Measurements from ENCODE around the gene FBF1.
A peak's percentile ranks its signal among the peaks of the same experiment; 100 is the strongest.

Gene FBF1

DNA sequence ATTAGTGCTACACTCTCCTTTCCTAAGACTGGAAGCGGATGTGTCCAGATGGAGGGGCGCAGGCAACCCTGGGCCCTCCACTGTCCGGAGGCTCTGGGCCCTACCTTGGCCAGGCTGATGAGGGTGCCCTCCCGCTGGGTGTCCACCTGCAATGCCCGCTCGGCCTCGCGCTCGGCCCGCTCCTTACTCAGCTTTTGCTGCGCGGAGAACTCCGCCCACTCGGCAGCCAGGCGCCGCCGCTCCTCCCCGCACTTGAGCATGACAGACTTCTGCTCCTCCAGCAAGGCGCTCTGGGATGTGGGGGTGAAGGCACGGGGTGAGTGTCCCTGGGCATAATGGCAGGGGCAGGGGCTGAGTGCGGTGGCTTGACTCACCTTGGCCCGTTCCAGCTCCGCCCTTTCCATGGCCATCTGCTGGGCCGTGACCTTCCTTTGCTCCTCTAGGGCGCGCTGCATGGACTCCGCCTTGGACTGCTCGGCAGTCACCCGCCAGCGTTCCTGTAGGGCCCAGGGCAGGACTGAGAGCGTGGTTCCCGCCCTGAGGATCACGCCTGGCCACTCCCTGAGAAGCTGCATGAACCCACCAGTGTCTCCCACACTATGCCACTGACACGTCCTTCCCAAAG is 26.1 kb downstream of the FBF1 start:
- no peak for DNase-seq
- Mint-ChIP-seq H3K4me1 (peaks cover 0 to 6% of the 10 kb centered on the region in 2 donors), H3K4me3 (no peak overlapping the region), H3K36me3 (peaks cover 11 to 19% of the 10 kb centered on the region in 2 donors), H3K27me3 (no peaks in the 10 kb centered on the region), H3K27ac (no peak overlapping the region), H3K9me3 (no peaks in the 10 kb centered on the region)
- ATAC-seq (replicated peaks) = no peak

GRCh38 chr17:75913537-75914210 is 27.2 kb downstream of the FBF1 start:
- H3K36me3 Mint-ChIP-seq = peaks cover 9 to 12% of the 10 kb centered on the region in 2 donors
- no peaks in the 10 kb centered on the region for H3K27me3 Mint-ChIP-seq
- DNase-seq = no peak
- peaks cover 0 to 6% of the 10 kb centered on the region in 2 donors for H3K4me1 Mint-ChIP-seq
- no peak for ATAC-seq (replicated peaks)
- H3K9me3 Mint-ChIP-seq = no peaks in the 10 kb centered on the region
- H3K4me3 Mint-ChIP-seq = no peak overlapping the region
- H3K27ac Mint-ChIP-seq = no peak overlapping the region

GRCh38 chr17:75910699-75911098 is 30.1 kb downstream of the FBF1 start:
- Mint-ChIP-seq H3K9me3 (no peaks in the 10 kb centered on the region), H3K36me3 (peaks cover 7 to 8% of the 10 kb centered on the region in 2 donors), H3K27ac (no peak overlapping the region), H3K4me1 (no peaks in the 10 kb centered on the region), H3K4me3 (no peak overlapping the region), H3K27me3 (no peaks in the 10 kb centered on the region)
- DNase-seq (no peak), ATAC-seq (replicated peaks) (no peak)

GRCh38 chr17:75909812-75910274 is 31.0 kb downstream of the FBF1 start:
- Mint-ChIP-seq H3K4me1 (peaks cover 2 to 5% of the 10 kb centered on the region in 2 donors), H3K36me3 (peaks cover 8% of the 10 kb centered on the region in 2 donors), H3K9me3 (no peaks in the 10 kb centered on the region), H3K27me3 (no peaks in the 10 kb centered on the region), H3K4me3 (no peak overlapping the region), H3K27ac (no peak overlapping the region)
- DNase-seq = no peak
- ATAC-seq (replicated peaks) = no peak

DNA sequence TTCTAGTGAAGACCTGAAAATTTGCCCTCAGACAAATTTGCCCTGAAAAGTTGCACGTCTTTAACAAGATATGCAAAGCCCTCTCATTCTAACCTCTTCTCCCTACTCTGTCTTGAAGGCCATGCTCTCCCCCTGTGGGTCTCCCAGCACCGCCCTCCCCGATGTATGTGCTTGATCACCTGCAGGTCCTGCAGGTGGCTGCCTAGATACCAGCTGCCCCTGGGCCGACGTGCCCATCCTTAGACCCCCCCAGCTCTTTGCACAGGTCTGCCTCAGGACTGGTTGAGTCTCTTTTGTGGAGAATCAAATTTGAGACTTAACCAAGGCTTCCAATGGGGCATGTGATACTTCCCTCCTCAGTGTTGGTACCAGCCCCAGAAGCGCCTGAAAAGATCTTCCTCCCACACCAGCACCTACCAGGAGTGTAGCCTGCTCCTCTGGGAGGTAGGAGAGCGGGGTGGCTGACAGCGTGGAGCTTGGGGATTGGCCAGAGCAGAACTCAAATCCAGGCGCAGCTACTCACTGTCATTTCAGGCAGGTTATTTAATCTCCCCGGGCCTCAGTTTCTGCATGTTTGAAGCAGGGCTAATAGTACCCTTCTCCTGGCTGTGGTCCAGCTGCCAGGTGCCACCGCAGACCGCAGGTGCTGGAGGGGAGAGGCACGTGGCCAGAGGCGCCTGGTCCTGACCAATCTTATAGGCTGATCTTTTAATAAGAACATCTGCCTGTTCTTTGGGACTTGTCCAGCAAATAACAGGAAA is 31.6 kb downstream of the FBF1 start:
- DNase-seq = no peak
- Mint-ChIP-seq H3K36me3 (peaks cover 8 to 10% of the 10 kb centered on the region in 2 donors), H3K27ac (no peak overlapping the region), H3K4me3 (no peak overlapping the region), H3K4me1 (peaks cover 2 to 5% of the 10 kb centered on the region in 2 donors), H3K27me3 (no peaks in the 10 kb centered on the region), H3K9me3 (no peaks in the 10 kb centered on the region)
- no peak for ATAC-seq (replicated peaks)

DNA sequence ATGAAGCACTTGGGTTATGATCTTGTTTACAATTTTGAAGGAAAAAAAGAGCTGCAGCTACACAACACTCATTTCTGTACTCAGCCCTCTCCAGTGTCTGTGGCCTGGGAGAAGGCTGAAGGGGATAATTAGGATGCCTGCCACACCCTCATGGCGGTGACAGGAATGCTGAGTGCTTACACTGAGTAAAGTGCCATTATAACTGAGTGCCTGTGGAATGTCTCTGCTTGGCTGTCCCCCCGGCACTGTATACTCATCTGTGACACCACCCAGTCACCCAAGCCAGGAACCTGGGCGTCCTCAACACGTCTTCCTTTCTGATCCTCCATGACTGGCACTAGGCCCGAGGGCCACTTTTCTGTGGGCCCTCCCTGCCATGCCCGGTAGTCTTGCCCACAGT is 32.6 kb downstream of the FBF1 start:
- Mint-ChIP-seq H3K4me3 (no peak overlapping the region), H3K36me3 (peaks cover 4% of the 10 kb centered on the region in 2 donors), H3K4me1 (peaks cover 3 to 12% of the 10 kb centered on the region in 2 donors), H3K27me3 (no peaks in the 10 kb centered on the region), H3K27ac (no peak overlapping the region), H3K9me3 (no peaks in the 10 kb centered on the region)
- ATAC-seq (replicated peaks) (no peak), DNase-seq (no peak)

GRCh38 chr17:75906143-75906884 is 34.5 kb downstream of the FBF1 start:
- Mint-ChIP-seq H3K4me3 (no peak overlapping the region), H3K36me3 (peaks cover 5 to 8% of the 10 kb centered on the region in 2 donors), H3K4me1 (peaks cover 3 to 12% of the 10 kb centered on the region in 2 donors), H3K27ac (peak overlapping the region; percentile 20), H3K9me3 (no peaks in the 10 kb centered on the region), H3K27me3 (no peaks in the 10 kb centered on the region)
- DNase-seq = no peak
- ATAC-seq (replicated peaks) = no peak

- H3K9me3 Mint-ChIP-seq = no peaks in the 10 kb centered on the region
- H3K4me1 Mint-ChIP-seq = peaks cover 5 to 12% of the 10 kb centered on the region in 2 donors
- H3K27ac Mint-ChIP-seq = peak within 1 kb of the TSS; percentile 97
- no peaks in the 10 kb centered on the region for H3K27me3 Mint-ChIP-seq
- peaks cover 14 to 15% of the 10 kb centered on the region in 2 donors for H3K36me3 Mint-ChIP-seq
- H3K4me3 Mint-ChIP-seq = peak within 1 kb of the TSS; percentile 88 to 94
- DNase-seq = peak; percentile 98
- ATAC-seq (replicated peaks) = peak; percentile 99
Measured at GRCh38 chr17:75904749-75905521, 35.9 kb downstream of the FBF1 start, which contains the start of gene MRPL38. Gene MRPL38, minus strand, starts transcription at chr17:75904884. Its CDS starts 9 bp downstream, at chr17:75904875.

DNA sequence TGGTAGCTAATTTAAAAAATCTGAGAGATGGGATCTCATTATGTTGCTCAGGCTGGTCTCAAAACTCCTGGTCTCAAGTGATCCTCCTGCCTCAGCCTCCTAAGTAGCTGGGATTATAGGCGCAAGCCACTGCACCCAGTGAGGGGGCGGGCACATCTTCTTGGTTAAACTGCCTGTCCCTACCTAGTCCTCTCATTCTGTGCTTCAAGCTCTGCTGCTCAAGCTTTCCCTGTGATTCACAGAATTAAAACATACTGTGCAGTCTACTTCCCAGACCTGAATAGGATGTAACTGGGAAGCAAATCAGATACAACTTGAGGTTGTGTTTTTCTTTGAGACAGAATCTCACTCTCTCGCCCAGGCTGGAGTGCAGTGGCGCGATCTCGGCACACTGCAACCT is 38.4 kb downstream of the FBF1 start:
- Mint-ChIP-seq H3K36me3 (peaks cover 23 to 34% of the 10 kb centered on the region in 2 donors), H3K4me1 (peaks cover 9 to 26% of the 10 kb centered on the region in 2 donors), H3K27ac (no peak overlapping the region), H3K4me3 (no peak overlapping the region), H3K27me3 (no peaks in the 10 kb centered on the region), H3K9me3 (no peaks in the 10 kb centered on the region)
- DNase-seq (no peak), ATAC-seq (replicated peaks) (no peak)

- no peak overlapping the region for H3K27ac Mint-ChIP-seq
- H3K4me1 Mint-ChIP-seq = peaks cover 9 to 29% of the 10 kb centered on the region in 2 donors
- no peaks in the 10 kb centered on the region for H3K27me3 Mint-ChIP-seq
- ATAC-seq (replicated peaks) (no peak), DNase-seq (no peak)
- no peaks in the 10 kb centered on the region for H3K9me3 Mint-ChIP-seq
- H3K36me3 Mint-ChIP-seq = peaks cover 23 to 35% of the 10 kb centered on the region in 2 donors
- no peak overlapping the region for H3K4me3 Mint-ChIP-seq
Measured at GRCh38 chr17:75901727-75902126, 39.1 kb downstream of the FBF1 start.

GRCh38 chr17:75900691-75901533 is 39.9 kb downstream of the FBF1 start:
- Mint-ChIP-seq H3K9me3 (no peaks in the 10 kb centered on the region), H3K4me3 (no peak overlapping the region), H3K4me1 (peaks cover 9 to 32% of the 10 kb centered on the region in 2 donors), H3K27me3 (no peaks in the 10 kb centered on the region), H3K27ac (no peak overlapping the region), H3K36me3 (peaks cover 23 to 35% of the 10 kb centered on the region in 2 donors)
- ATAC-seq (replicated peaks) (no peak), DNase-seq (no peak)

- Mint-ChIP-seq H3K4me3 (no peak overlapping the region), H3K27me3 (no peaks in the 10 kb centered on the region), H3K27ac (peak overlapping the region; percentile 81), H3K4me1 (peaks cover 17 to 37% of the 10 kb centered on the region in 2 donors), H3K36me3 (peaks cover 23 to 43% of the 10 kb centered on the region in 2 donors), H3K9me3 (no peaks in the 10 kb centered on the region)
- no peak for ATAC-seq (replicated peaks)
- DNase-seq = no peak
Measured at GRCh38 chr17:75899767-75900468, 40.9 kb downstream of the FBF1 start.

Data from stimulated activated naive B cell treated with anti-CD40 and anti-IgM and Interleukin-4, amounts not matched to agents 10 μg/mL and 1 μg/mL and 100 μg/mL, for 72 hours (primary cell).